ENCODE results near the gene ADCY3.

DNA sequence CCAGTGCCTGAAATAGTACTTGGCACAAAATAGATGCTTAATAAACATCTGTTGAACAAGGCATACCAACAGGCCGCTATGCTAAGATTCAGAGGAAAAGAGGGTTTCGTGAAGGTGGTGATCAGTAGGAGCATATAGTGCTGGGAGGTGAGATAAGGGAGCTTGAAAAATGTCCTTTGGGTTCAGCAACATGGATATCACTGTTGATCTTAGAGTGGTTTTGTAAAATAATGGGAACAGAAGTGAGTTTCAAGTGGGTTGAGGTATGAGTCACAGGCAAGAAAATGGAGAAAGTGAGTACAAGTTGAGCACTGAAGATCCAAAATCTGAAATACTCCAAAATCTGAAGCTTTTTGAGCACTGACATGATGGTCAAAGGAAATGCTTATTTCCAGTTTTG lies 122.4 kb downstream of the ADCY3 start:
- TF ChIP-seq, protein P1, sequence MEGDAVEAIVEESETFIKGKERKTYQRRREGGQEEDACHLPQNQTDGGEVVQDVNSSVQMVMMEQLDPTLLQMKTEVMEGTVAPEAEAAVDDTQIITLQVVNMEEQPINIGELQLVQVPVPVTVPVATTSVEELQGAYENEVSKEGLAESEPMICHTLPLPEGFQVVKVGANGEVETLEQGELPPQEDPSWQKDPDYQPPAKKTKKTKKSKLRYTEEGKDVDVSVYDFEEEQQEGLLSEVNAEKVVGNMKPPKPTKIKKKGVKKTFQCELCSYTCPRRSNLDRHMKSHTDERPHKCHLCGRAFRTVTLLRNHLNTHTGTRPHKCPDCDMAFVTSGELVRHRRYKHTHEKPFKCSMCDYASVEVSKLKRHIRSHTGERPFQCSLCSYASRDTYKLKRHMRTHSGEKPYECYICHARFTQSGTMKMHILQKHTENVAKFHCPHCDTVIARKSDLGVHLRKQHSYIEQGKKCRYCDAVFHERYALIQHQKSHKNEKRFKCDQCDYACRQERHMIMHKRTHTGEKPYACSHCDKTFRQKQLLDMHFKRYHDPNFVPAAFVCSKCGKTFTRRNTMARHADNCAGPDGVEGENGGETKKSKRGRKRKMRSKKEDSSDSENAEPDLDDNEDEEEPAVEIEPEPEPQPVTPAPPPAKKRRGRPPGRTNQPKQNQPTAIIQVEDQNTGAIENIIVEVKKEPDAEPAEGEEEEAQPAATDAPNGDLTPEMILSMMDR (conservative IDR thresholded peaks at IDR 0.05 in 1 of 2, IDR thresholded peaks at IDR 0.05 in 1 of 2; ENCODE audit: extremely low read depth in 1 of 2, insufficient read depth in 1 of 2, low read depth in 1 of 2, low read length in 2 of 2): no peak
- TF ChIP-seq EZH2 (IDR thresholded peaks at IDR 0.05; ENCODE audit: borderline replicate concordance, low read length): no peak
